ENCODE results near the gene MAPKAP1. TPM values are rescaled to one million over a fixed set of nuclear protein-coding genes. Genes with fewer than 3 reads are reported as not detected.

MAPKAP1 gene
- polyA plus RNA-seq, 1 donor from 2014 or later = 57.5 TPM

GRCh38 chr9:125726456-125727132, 19.6 kb upstream of the MAPKAP1 start (continued):
- TF ChIP-seq CTCF (IDR thresholded peaks at IDR 0.05; ENCODE audit: poor library complexity, severe bottlenecking) (no peak), RAD21 (conservative IDR thresholded peaks at IDR 0.05) (no peak)

- Histone ChIP-seq H3K9me2 (ENCODE audit: insufficient read depth, low read length) (no peaks in the 10 kb centered on the region), H4K20me1 (ENCODE audit: insufficient read depth) (no peaks in the 10 kb centered on the region), H3K4me2 (ENCODE audit: low read length) (no peak overlapping the region), H2AFZ (ENCODE audit: low read depth, low read length) (peak overlapping the region; percentile 54), H3K4me3 (ENCODE audit: low read length) (peak overlapping the region; percentile 84), H3K9ac (ENCODE audit: low read length) (peak overlapping the region; percentile 74), H3F3A (ENCODE audit: insufficient read depth, low read length, poor library complexity, severe bottlenecking) (no peaks in the 10 kb centered on the region), H3K27ac (ENCODE audit: low read length) (peak overlapping the region; percentile 63), H3K36me3 (ENCODE audit: insufficient read depth, low read length) (no peaks in the 10 kb centered on the region), H3K27me3 (ENCODE audit: insufficient read depth, low read depth, low read length) (no peaks in the 10 kb centered on the region), H3K9me3 (ENCODE audit: low read length) (no peaks in the 10 kb centered on the region), H3K79me2 (replicated peaks; ENCODE audit: insufficient read depth, low read length) (peaks cover 29% of the 10 kb centered on the region)
- TF ChIP-seq SMC3 (conservative IDR thresholded peaks at IDR 0.05; ENCODE audit: poor library complexity) = no peak
- no peak for TF ChIP-seq EP300 (conservative IDR thresholded peaks at IDR 0.05; ENCODE audit: poor library complexity, severe bottlenecking)
- no peak for TF ChIP-seq EZH2 (IDR thresholded peaks at IDR 0.05; ENCODE audit: borderline replicate concordance, insufficient read depth, low read length, poor library complexity, severe bottlenecking)
- TF ChIP-seq CTCF (IDR thresholded peaks at IDR 0.05; ENCODE audit: poor library complexity, severe bottlenecking) = no peak
- TF ChIP-seq RAD21 (conservative IDR thresholded peaks at IDR 0.05) = no peak
- no peak for TF ChIP-seq MXI1 (conservative IDR thresholded peaks at IDR 0.05; ENCODE audit: poor library complexity, severe bottlenecking)
- no peak for TF ChIP-seq TAF1 (IDR thresholded peaks at IDR 0.05; ENCODE audit: low read depth)
- no peak for TF ChIP-seq REST (IDR thresholded peaks at IDR 0.05; ENCODE audit: borderline replicate concordance)
- TF ChIP-seq POLR2AphosphoS5 (IDR thresholded peaks at IDR 0.05) = no peak
Observed at GRCh38 chr9:125707472-125707804, 430 bp upstream of the MAPKAP1 start.
